Measurements from ENCODE around the gene MYL7. TPM values are rescaled to one million over a fixed set of nuclear protein-coding genes. Genes with fewer than 3 reads are reported as not detected.

MYL7 gene
- total and polyA plus RNA-seq, 2 experiments from 2014 or later: 4.8 TPM; not detected in 1

GRCh38 chr7:44173911-44174693 is 33.0 kb upstream of the MYL7 start (continued):
- TF ChIP-seq ZNF462 (CRISPR knock-in tag; IDR thresholded peaks at IDR 0.05) (no peak), ZNF114 (CRISPR knock-in tag; IDR thresholded peaks at IDR 0.05) (no peak), NANOG (IDR thresholded peaks at IDR 0.05; ENCODE audit: borderline replicate concordance) (no peak), CTCF (conservative IDR thresholded peaks at IDR 0.05; ENCODE audit: low read depth in 2 of 2) (no peak), ZNF331 (CRISPR knock-in tag; IDR thresholded peaks at IDR 0.05; ENCODE audit: low read depth) (no peak), JUNB (IDR thresholded peaks at IDR 0.05; ENCODE audit: unreplicated experiment) (no peak), POLR2AphosphoS5 (IDR thresholded peaks at IDR 0.05; ENCODE audit: low read depth) (no peak)
